GM18907 (cell line): ENCODE results near the gene CPZ.

Experiments used
- ATAC-seq: cut with Tn5 transposase; IDR thresholded peaks from one replicate; pipeline ENCODE4 v1.9.1; 2021; ENCODE audit warnings: mild to moderate bottlenecking, moderate library complexity; ENCODE audit not compliant: unreplicated experiment

Gene CPZ

DNA sequence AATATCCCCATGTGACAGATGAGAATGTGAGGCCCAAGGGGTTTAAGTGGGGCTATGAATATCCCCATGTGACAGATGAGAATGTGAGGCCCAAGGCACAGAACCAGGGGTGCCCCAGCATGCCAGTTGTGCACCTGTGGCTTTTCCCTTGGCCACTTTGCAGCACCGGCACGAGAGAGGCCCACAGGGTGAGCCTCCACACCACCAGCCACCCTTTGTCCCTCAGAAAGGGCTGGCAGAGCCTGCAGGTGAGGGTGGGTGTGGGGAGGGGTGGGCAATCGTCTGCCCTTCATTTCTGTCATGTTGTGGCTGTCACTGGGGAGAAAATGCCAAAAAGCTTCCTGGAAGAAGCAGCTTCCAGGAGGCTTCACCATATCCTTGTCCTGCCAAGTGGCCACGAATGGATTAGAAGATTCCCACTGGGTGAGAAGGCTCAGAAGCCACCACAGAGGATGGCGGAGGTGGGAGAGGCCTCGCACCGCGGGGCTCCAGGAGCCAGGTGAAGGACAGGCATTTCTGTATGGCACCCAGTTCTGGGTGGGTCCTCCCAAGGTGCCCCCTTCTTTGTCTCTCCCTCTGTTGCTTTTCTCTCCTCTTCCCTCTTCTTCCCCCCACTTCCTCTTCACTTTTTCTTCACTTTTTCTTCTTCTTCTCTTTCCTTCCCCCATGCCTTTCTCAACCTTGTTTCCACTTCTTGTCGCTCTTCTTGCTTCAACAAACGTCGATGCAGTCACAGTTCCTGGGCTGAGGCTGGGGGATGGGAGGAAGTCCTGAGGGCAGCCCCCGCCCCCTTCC, 12.8 kb upstream of the CPZ start:
- no peak for ATAC-seq

- ATAC-seq, result no peak
These were observed 12.1 kb upstream of the CPZ start, which contains the start of gene GPR78 for GRCh38 chr4:8580321-8581093. GPR78 (plus strand) TSS chr4:8580392; CDS start chr4:8580983, 591 bp downstream.

DNA sequence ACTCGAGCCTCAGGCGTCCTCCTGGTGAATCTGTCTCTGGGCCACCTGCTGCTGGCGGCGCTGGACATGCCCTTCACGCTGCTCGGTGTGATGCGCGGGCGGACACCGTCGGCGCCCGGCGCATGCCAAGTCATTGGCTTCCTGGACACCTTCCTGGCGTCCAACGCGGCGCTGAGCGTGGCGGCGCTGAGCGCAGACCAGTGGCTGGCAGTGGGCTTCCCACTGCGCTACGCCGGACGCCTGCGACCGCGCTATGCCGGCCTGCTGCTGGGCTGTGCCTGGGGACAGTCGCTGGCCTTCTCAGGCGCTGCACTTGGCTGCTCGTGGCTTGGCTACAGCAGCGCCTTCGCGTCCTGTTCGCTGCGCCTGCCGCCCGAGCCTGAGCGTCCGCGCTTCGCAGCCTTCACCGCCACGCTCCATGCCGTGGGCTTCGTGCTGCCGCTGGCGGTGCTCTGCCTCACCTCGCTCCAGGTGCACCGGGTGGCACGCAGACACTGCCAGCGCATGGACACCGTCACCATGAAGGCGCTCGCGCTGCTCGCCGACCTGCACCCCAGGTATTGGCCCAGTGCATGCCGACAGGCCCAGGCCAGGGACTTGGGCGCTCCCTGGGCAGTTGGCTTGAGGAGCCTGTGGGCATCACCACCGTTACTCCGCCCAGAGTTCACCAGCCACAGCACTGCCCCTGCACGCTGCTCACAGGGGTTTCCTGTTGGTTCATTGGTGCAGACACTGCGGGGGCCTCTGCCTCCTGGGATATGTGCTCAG, 11.3 kb upstream of the CPZ start:
- no peak for ATAC-seq

- ATAC-seq, result no peak
These were observed 10.5 kb upstream of the CPZ start for GRCh38 chr4:8582016-8582415.

GRCh38 chr4:8582436-8582835, 10.1 kb upstream of the CPZ start:
- ATAC-seq, result no peak

DNA sequence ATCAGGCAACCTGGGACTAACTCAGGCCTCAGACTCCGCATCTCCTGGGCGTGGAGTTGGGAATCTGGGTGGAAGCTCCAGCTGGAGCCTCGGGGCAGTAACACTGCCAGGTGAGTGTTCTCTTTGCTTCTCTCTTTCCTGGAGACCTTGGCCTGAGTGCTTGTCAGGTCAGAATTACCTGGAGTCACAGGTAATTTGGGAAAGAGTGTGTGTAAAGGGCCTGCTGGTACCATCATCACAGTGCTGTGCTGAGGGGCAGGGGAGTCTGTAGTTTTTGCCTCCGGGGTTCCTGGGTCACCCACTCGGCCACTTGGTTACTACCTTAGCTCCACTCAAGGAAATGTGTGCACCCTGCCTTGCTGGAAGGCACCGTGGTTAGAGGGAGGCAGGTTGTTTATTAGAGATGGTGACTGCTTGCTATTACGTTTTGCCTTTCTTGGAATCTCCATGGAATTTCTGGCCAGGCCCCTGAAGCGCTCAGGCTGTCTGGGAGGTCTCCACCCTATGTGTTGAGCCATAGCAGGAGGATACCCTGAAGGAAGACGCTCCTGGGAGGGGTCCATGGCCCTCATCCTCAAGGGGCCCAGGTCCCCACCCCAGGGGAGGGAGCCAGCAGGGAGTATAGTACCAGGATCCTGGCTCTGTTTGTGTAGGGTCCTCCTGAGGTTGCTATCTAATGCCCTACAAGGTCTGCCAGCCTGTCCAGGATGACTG, 9.5 kb upstream of the CPZ start:
- ATAC-seq, result no peak

- ATAC-seq, result no peak
These were observed 8.9 kb upstream of the CPZ start for GRCh38 chr4:8583655-8584025.

- ATAC-seq, result no peak
These were observed 7.4 kb upstream of the CPZ start for GRCh38 chr4:8585186-8585585.

- no peak for ATAC-seq
These were observed 6.8 kb upstream of the CPZ start for GRCh38 chr4:8585721-8586212.

DNA sequence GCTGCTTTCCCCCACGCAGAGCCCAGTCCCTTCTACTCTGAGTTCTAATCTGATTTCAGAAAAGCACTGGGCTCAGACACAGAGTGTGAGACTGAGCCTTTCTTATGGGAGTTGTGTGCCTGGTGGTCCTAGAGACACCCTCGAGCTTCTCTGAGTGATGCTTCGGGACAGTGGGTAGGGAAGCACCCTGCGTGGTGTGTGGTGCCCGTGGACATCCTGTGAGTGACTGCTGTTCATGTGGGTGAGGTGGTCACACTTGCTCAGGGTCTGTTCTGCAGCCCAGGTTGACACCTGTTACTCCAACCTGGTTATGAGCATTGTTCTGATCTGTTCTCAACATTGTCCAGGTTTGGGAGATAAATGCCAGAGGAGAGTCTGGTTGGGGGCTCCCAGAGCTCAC, 6.3 kb upstream of the CPZ start:
- ATAC-seq, result no peak

DNA sequence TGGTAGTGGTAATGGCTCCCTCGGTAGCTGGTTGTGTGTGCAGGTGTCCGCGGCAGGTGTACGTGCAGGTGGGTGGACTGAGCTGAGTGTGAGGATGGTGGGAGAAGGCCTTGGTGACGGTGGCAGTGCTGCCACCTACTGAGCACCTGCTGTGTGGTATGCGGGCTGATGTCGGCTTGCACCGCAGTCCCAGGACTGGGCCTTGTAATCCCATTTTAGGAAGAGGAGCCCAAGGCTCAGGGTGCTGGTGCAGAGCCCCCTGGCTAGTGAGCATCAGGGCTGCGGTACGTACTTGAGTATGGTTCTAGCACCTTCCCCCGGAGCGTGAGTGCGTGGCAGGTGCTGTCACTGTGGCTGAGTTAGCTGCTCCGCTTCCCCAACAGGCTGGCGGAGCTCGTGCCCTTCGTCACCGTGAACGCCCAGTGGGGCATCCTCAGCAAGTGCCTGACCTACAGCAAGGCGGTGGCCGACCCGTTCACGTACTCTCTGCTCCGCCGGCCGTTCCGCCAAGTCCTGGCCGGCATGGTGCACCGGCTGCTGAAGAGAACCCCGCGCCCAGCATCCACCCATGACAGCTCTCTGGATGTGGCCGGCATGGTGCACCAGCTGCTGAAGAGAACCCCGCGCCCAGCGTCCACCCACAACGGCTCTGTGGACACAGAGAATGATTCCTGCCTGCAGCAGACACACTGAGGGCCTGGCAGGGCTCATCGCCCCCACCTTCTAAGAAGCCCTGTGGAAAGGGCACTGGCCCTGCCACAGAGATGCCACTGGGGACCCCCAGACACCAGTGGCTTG, 5.7 kb upstream of the CPZ start:
- ATAC-seq, result no peak

DNA sequence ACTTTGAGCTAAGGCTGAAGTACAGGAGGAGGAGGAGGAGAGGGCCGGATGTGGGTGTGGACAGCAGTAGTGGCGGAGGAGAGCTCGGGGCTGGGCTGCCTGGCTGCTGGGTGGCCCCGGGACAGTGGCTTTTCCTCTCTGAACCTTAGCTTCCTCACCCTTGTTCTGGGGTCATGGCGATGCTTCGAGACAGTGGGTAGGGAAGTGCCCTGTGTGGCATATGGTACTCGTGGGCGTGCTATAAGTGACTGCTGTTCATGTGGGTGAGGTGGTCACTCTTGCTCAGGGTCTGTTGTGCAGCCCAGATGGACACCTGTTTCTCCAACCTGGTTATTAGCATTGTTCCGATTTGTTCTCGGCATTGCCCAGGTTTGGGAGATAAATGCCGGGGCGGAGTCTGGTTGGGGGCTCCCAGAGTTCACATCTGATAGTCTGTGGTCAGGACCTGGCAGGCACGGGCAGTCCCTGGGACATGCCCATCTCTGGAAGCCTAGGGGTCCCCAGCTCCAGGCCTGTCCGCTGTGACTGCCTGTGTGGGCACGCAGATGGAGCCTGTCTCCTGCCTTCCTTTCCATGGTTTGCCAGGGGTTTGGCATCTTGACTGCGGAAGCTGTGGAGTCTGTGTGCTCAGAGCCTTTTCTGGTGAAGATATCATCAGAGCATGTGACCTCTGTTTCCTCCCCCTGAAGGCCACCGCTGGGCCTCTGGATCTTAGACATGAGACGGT, 4.9 kb upstream of the CPZ start:
- no peak for ATAC-seq

DNA sequence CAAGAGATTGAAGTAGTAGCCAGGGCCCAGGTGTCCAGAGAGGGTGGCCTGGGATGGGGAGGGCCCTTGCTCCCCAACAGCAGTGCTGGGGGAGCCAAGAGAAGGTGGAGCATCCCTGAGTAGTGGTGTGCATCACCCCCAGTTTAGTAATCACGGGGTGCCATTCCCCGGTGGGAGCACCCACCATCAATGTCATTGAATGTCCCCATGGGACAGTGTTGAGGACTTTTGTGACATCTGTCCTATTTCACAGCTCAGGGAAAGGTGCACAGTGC, 4.4 kb upstream of the CPZ start:
- no peak for ATAC-seq

GRCh38 chr4:8589336-8589735, 3.2 kb upstream of the CPZ start:
- no peak for ATAC-seq

DNA sequence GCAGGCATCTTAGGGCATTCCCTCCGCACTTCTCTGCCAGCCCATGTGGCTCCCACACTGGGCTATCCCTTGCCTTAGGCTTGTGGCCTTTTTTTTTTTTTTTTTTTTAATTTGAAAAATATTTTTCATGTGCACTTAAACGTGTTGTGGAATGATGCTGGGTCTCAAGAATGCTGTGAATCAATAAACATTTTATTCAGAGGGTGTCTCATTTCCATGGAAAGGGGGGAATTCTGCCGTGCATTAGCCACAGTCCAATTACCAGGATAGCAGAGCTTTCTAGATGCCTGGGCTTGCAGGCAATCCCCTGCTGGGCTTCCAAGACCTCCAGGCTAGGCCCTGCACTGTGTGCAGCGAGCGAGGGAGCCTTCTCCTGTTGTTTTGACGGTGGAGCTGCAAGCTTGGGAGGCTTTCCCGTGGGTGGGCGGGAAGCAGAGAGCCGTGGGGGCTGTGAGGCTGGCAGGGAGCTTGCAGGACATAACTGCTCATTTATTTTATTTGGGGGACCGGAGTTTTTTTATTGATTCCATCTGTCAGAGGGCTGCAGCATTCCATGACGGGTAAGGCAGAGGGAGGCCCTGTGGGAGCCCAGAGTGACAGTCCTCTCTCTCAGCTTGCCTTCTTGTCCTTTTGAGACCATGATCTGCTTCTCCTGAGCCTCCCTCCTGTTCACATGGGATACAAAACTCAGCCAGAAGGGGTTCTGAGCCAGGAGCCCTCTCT, 2.6 kb upstream of the CPZ start:
- ATAC-seq, result no peak

DNA sequence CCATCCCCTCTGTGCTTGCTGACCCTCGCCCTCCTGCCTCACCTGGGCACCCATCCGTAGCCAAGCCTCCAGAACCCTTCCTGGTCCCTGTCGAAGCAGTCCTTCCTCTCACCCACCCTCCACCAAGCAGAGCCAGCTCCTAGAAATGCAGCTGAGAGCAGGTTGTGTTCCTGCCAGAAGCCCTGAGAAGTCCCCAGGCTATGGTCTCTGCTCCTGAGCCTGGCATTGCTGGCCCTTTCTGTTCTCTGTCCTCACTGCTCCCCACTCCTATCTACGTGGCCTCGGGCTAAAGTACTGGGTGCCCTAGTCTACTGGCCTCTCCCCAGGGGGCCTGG, 2.1 kb upstream of the CPZ start:
- ATAC-seq, result no peak

GRCh38 chr4:8591114-8591513, 1.5 kb upstream of the CPZ start:
- no peak for ATAC-seq

DNA sequence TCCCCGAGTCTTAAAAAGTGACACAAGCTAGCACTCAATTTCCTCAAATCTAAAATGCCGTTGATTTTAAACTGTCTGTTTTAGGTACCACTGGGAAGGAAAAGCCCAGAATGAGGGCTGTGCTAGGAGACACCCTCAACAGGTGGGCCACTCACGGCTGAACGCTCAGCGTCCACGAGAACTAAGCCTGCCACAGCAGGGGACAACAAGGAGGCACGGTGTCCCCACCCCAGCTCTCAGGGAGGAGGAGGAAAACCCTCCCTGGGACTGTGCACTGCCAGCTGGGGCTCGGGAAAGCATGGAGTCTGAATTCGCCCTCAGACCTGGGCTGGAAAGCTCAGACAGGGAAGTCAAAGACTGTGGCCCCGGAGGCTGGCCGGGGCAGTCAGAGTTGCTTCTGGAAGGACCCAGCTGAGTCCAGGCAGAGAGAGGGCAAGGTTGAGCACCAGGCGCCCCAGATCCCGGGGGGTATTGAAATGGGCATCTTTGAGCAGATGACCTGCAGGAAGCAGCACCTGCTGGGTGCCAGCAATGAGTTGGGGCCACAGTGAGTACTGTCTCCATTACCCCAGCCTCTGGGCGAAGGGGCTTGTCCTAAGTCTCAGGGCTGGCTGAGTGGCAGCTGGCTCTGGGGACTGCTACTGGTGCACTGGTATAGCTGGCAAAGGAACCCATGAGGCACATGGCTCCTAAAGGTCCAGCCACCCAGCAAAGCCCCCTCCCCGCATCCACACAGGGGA, 769 bp upstream of the CPZ start:
- no peak for ATAC-seq
